ENCODE measurements around the gene IL1F10. TPM values are rescaled to one million over a fixed set of nuclear protein-coding genes. Genes with fewer than 3 reads are reported as not detected.

The IL1F10 gene
- total RNA-seq, 1 experiment from 2014 or later: not detected

DNA sequence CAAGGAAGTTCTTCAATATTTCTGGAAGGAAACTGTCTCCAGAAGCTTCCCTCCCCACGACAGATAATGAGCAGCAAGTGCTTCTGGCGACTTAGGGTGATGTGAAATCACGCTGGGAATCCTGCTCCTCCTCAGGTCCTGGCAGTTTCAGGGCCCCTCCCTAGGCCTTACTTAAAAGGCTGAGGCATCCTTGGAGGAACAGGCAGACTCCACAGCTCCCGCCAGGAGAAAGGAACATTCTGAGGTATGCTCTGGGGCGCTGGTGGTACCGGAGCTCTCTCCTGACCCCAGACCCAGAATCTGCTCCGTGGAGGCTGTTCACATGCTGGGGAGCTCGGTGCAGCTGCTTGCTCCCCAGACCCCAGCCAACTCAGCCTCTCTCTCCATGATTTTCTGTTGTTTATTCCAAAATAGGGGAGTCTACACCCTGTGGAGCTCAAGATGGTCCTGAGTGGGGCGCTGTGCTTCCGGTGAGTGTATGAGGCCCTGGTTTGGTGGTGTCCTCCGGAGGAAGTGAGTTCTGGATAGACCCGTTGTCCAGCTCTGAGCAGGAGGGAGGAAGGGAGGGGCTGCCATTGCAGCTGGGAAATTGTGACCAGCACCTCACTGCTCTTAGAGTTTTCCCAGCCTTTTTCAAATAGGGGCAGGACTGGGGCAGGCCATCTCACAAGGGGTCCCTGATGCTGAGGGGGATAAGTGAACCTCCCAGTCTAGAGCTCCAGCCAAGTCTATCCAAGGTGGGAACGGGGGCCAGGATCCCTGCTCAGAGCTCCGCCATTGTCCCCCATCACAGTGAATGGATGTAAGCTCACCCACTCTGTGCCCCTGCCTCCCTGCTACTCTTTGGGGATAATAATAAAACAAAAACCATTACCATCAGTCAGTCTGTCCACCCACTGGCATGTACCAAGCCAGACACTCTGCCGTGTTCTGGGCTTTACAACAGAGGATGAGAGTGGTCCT lies 8.5 kb upstream of the IL1F10 start, which contains the start of gene IL36RN:
Gene IL36RN, plus strand, starts transcription at position 201 of the 963 bp plus-strand sequence. Its CDS starts 241 bp downstream, at position 442.
- Mint-ChIP-seq H3K27me3 (ENCODE audit: low read depth) (peaks cover 73% of the 10 kb centered on the region), H3K4me1 (no peaks in the 10 kb centered on the region), H3K9me3 (peaks cover 28 to 61% of the 10 kb centered on the region in 2 experiments), H3K36me3 (ENCODE audit: insufficient read depth in 1 of 3, low read depth in 3 of 3) (peaks cover 0 to 5% (median 2%) of the 10 kb centered on the region in 3 experiments; a peak in 3 of 7 replicates), H3K27ac (no peak within 1 kb of the TSS; a peak in 1 of 7 replicates), H3K4me3 (no peak within 1 kb of the TSS)
- Histone ChIP-seq H3K14ac (ENCODE audit: insufficient read depth, low read length) (no peak within 1 kb of the TSS), H2BK5ac (ENCODE audit: insufficient read length, low read length) (no peak within 1 kb of the TSS), H2BK20ac (ENCODE audit: low read depth, low read length, poor library complexity, severe bottlenecking) (no peak within 1 kb of the TSS), H3K23ac (ENCODE audit: insufficient read length, low read depth, low read length) (no peak within 1 kb of the TSS), H3K23me2 (ENCODE audit: insufficient read length, low read depth, low read length, poor library complexity, severe bottlenecking) (no peaks in the 10 kb centered on the region), H2AFZ (ENCODE audit: low read length) (no peak within 1 kb of the TSS), H3K4ac (ENCODE audit: low read depth, low read length) (no peak within 1 kb of the TSS), H4K20me1 (ENCODE audit: control insufficient read depth, insufficient read depth, insufficient read length) (no peaks in the 10 kb centered on the region), H4K91ac (ENCODE audit: insufficient read length, low read depth, low read length) (no peak within 1 kb of the TSS), H3K27me3 (ENCODE audit: insufficient read depth, low read length) (peaks cover 2% of the 10 kb centered on the region; the same call in 1 of the 2 replicates), H2BK12ac (ENCODE audit: insufficient read length, low read depth, low read length) (no peak within 1 kb of the TSS), H2BK15ac (ENCODE audit: low read depth, low read length) (no peak within 1 kb of the TSS), H3K56ac (ENCODE audit: insufficient read length, low read depth, low read length) (no peak within 1 kb of the TSS), H3K4me1 (ENCODE audit: insufficient read depth, low read length) (no peaks in the 10 kb centered on the region), H3K4me2 (ENCODE audit: insufficient read depth, insufficient read length, low read length) (no peak within 1 kb of the TSS), H3T11ph (ENCODE audit: low read length) (no peak within 1 kb of the TSS), H4K8ac (replicated peaks; ENCODE audit: insufficient read length, low read depth, low read length) (no peak within 1 kb of the TSS), H3K18ac (ENCODE audit: insufficient read length, low read depth, low read length) (no peak within 1 kb of the TSS), H2AK5ac (ENCODE audit: insufficient read length, low read length) (no peak within 1 kb of the TSS), H3K27ac (ENCODE audit: insufficient read length, low read depth, low read length) (no peak within 1 kb of the TSS), H3K9me3 (ENCODE audit: control insufficient read depth, low read depth, low read length) (peaks cover 7% of the 10 kb centered on the region), H3K79me2 (ENCODE audit: insufficient read depth, low read length) (no peaks in the 10 kb centered on the region), H3K9ac (ENCODE audit: extremely low read depth, insufficient read length, low read length) (no peak within 1 kb of the TSS), H2BK120ac (ENCODE audit: low read depth, low read length, poor library complexity, severe bottlenecking) (no peak within 1 kb of the TSS), H4K5ac (ENCODE audit: insufficient read length, low read depth, low read length) (no peak within 1 kb of the TSS), H3K79me1 (ENCODE audit: insufficient read depth, low read depth, low read length, poor library complexity, severe bottlenecking) (no peaks in the 10 kb centered on the region)
- no peak for DNase-seq
- TF ChIP-seq, protein P1, sequence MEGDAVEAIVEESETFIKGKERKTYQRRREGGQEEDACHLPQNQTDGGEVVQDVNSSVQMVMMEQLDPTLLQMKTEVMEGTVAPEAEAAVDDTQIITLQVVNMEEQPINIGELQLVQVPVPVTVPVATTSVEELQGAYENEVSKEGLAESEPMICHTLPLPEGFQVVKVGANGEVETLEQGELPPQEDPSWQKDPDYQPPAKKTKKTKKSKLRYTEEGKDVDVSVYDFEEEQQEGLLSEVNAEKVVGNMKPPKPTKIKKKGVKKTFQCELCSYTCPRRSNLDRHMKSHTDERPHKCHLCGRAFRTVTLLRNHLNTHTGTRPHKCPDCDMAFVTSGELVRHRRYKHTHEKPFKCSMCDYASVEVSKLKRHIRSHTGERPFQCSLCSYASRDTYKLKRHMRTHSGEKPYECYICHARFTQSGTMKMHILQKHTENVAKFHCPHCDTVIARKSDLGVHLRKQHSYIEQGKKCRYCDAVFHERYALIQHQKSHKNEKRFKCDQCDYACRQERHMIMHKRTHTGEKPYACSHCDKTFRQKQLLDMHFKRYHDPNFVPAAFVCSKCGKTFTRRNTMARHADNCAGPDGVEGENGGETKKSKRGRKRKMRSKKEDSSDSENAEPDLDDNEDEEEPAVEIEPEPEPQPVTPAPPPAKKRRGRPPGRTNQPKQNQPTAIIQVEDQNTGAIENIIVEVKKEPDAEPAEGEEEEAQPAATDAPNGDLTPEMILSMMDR (conservative IDR thresholded peaks at IDR 0.05): no peak
- WGBS (ENCODE audit: extremely low coverage, insufficient read length, low lambda C conversion rate): no CpG with 5 or more reads among the region's 15 CpGs
